Upper lobe of right lung (tissue), 1 donor: ENCODE results near the gene BLTP2. TPM values are rescaled to one million over a fixed set of nuclear protein-coding genes. Genes with fewer than 3 reads are reported as not detected.
A peak's percentile ranks its signal among the peaks of the same experiment; 100 is the strongest.

Experiments
- ATAC-seq: fragments of 200-7000 bp; cut with Tn5 transposase; one replicate; pipeline ENCODE4 v1.9.1; 2020; ENCODE audit warnings: mild to moderate bottlenecking, moderate library complexity
- DNase-seq: peaks from one replicate; pipeline ENCODE4 v3.0.0-alpha.2; 2020
- H3K27ac ChIP-seq: fragments of 200-600 bp; one replicate; pipeline ENCODE4 v1.8.0; 2022
- H3K27me3 ChIP-seq: fragments of 200-600 bp; one replicate; pipeline ENCODE4 v1.8.0; 2022; ENCODE audit warnings: mild to moderate bottlenecking
- H3K36me3 ChIP-seq: fragments of 200-600 bp; one replicate; pipeline ENCODE4 v1.8.0; 2022
- H3K4me1 ChIP-seq: fragments of 200-600 bp; one replicate; pipeline ENCODE4 v1.8.0; 2022
- H3K4me3 ChIP-seq: fragments of 200-600 bp; one replicate; pipeline ENCODE4 v1.8.0; 2022; ENCODE audit warnings: mild to moderate bottlenecking
- H3K9me3 ChIP-seq: fragments of 200-600 bp; one replicate; pipeline ENCODE4 v1.8.0; 2022
- CTCF ChIP-seq: fragments of 200-600 bp; IDR thresholded peaks from one replicate; pipeline ENCODE4 v1.8.0; 2022; ENCODE audit warnings: antibody characterized with exemption
- intact Hi-C: fragments of 100-400 bp; cut with DNase I; formaldehyde crosslinking; loops from one replicate; pipeline ENCODE4 v1.11.0; 2022
- total RNA-seq: library from RNA; stranded (reverse); fragmentation: NEBNext Ultra II Directional; extraction: Animal tissue kit (Norgen Biotek cat#: 25700); gene quantifications from one replicate; pipeline ENCODE4 v1.2.1, GENCODE V29; 2021
- donor health status: DM: no; HTN: yes; CAD: no; lungs with severe emphysema.

BLTP2 gene
- total RNA-seq, 1 donor from 2014 or later, result 145 TPM

- no peak for DNase-seq
- Histone ChIP-seq H3K4me1 (peaks cover 9% of the 10 kb centered on the region), H3K36me3 (peaks cover 26% of the 10 kb centered on the region)
Measured at GRCh38 chr17:28657756-28658155, 12.8 kb upstream of the BLTP2 start.

GRCh38 chr17:28655160-28655559, 10.2 kb upstream of the BLTP2 start:
- no peak for ATAC-seq
- peaks cover 50% of the 10 kb centered on the region for H3K36me3 ChIP-seq
- intact Hi-C loops, result no loop called here

More at GRCh38 chr17:28657756-28658155, 12.8 kb upstream of the BLTP2 start:
- ATAC-seq, result no peak
- intact Hi-C loops, result no loop called here
- Histone ChIP-seq H3K27me3 (no peaks in the 10 kb centered on the region), H3K4me3 (no peak overlapping the region), H3K9me3 (no peaks in the 10 kb centered on the region), H3K27ac (no peak overlapping the region)
- TF ChIP-seq CTCF, result no peak

GRCh38 chr17:28648698-28649097, 3.7 kb upstream of the BLTP2 start:
- H3K27ac ChIP-seq, result no peak overlapping the region
- intact Hi-C loops, result no loop called here
- ATAC-seq (no peak), DNase-seq (no peak)
- no peak overlapping the region for H3K4me3 ChIP-seq
- peaks cover 26% of the 10 kb centered on the region for H3K4me1 ChIP-seq
- no peaks in the 10 kb centered on the region for H3K27me3 ChIP-seq
- no peak for TF ChIP-seq CTCF
- peaks cover 50% of the 10 kb centered on the region for H3K36me3 ChIP-seq
- H3K9me3 ChIP-seq, result no peaks in the 10 kb centered on the region

More at GRCh38 chr17:28655160-28655559, 10.2 kb upstream of the BLTP2 start:
- H3K27ac ChIP-seq, result no peak overlapping the region
- no peak for TF ChIP-seq CTCF
- no peaks in the 10 kb centered on the region for H3K27me3 ChIP-seq
- H3K9me3 ChIP-seq, result no peaks in the 10 kb centered on the region
- no peaks in the 10 kb centered on the region for H3K4me1 ChIP-seq
- DNase-seq, result no peak
- H3K4me3 ChIP-seq, result no peak overlapping the region

- Histone ChIP-seq H3K36me3 (peaks cover 44% of the 10 kb centered on the region), H3K27ac (peak overlapping the region; percentile 96), H3K4me3 (peak overlapping the region; percentile 75), H3K4me1 (peaks cover 31% of the 10 kb centered on the region), H3K9me3 (no peaks in the 10 kb centered on the region), H3K27me3 (no peaks in the 10 kb centered on the region)
- TF ChIP-seq CTCF, result no peak
- intact Hi-C loops, result no loop called here
- no peak for ATAC-seq
- no peak for DNase-seq
Measured at GRCh38 chr17:28646039-28646754, 1.2 kb upstream of the BLTP2 start.

- intact Hi-C loops, result no loop called here
- H3K4me3 ChIP-seq, result peak overlapping the region; percentile 75
- no peak for ATAC-seq
- peaks cover 31% of the 10 kb centered on the region for H3K4me1 ChIP-seq
- peaks cover 44% of the 10 kb centered on the region for H3K36me3 ChIP-seq
- no peaks in the 10 kb centered on the region for H3K27me3 ChIP-seq
- no peak for DNase-seq
- peak overlapping the region; percentile 96 for H3K27ac ChIP-seq
- TF ChIP-seq CTCF, result no peak
- H3K9me3 ChIP-seq, result no peaks in the 10 kb centered on the region
Measured at GRCh38 chr17:28645576-28645939, 600 bp upstream of the BLTP2 start.
